Progenitor cell of endocrine pancreas (in vitro differentiated cells): ENCODE data around the gene IL1RN. TPM values are rescaled to one million over a fixed set of nuclear protein-coding genes. Genes with fewer than 3 reads are reported as not detected.

Experiments
- DNase-seq: peaks from one replicate; pipeline ENCODE4 v3.0.0; 2021; ENCODE audit warnings: low spot score; ENCODE audit not compliant: unreplicated experiment
- H3K27ac Mint-ChIP-seq: 2 replicates; pipeline ENCODE4 v1.8.0; 2021; ENCODE audit warnings: mild to moderate bottlenecking, moderate library complexity, mixed read lengths
- H3K27me3 Mint-ChIP-seq: 2 replicates; pipeline ENCODE4 v1.8.0; 2021; ENCODE audit warnings: mixed read lengths
- H3K36me3 Mint-ChIP-seq: 2 replicates; pipeline ENCODE4 v1.8.0; 2022; ENCODE audit warnings: mixed read lengths; ENCODE audit not compliant: insufficient read depth
- H3K4me1 Mint-ChIP-seq: 2 replicates; pipeline ENCODE4 v1.8.0; 2021; ENCODE audit warnings: low read depth, mixed read lengths
- H3K4me3 Mint-ChIP-seq: 2 replicates; pipeline ENCODE4 v1.8.0; 2021; ENCODE audit warnings: low read depth, mild to moderate bottlenecking, moderate library complexity, mixed read lengths
- H3K9me3 Mint-ChIP-seq: 2 replicates; pipeline ENCODE4 v1.8.0; 2021; ENCODE audit warnings: low read depth, mixed read lengths
- CTCF ChIP-seq: fragments of 200-600 bp; sonication (generic); IDR thresholded peaks from one replicate; pipeline ENCODE4 v1.5.0; 2021; ENCODE audit warnings: antibody characterized with exemption, mild to moderate bottlenecking; ENCODE audit not compliant: unreplicated experiment
- total RNA-seq: library from RNA; stranded (reverse); gene quantifications from 2 replicates; pipeline ENCODE4 v1.2.1, GENCODE V29; 2021

IL1RN gene
- total RNA-seq, 1 donor from 2014 or later, result not detected

- no peaks in the 10 kb centered on the region for H3K27me3 Mint-ChIP-seq
- H3K4me3 Mint-ChIP-seq, result no peak overlapping the region
- no peaks in the 10 kb centered on the region for H3K9me3 Mint-ChIP-seq
- no peak for TF ChIP-seq CTCF
- H3K4me1 Mint-ChIP-seq, result peaks cover 13% of the 10 kb centered on the region
- no peak overlapping the region for H3K27ac Mint-ChIP-seq
- DNase-seq, result no peak
- H3K36me3 Mint-ChIP-seq, result no peaks in the 10 kb centered on the region
Observed at GRCh38 chr2:113183264-113183663, 55.9 kb downstream of the IL1RN start.

Other genes starting within 250 kb of the IL1RN start
- not detected in 2 replicates for gene IL37, start 216.4 kb upstream of the IL1RN start, total RNA-seq
- gene IL36G, start 149.6 kb upstream of the IL1RN start, total RNA-seq, result not detected in 2 replicates
- gene IL36A, start 122.1 kb upstream of the IL1RN start, total RNA-seq, result not detected in 2 replicates
- not detected in 2 replicates for gene IL36B, start 74.7 kb upstream of the IL1RN start, total RNA-seq
- 0.13 TPM in 1 of 2 replicates, not detected in the other for gene IL36RN, start 68.4 kb upstream of the IL1RN start, total RNA-seq
- not detected in 2 replicates for gene IL1F10, start 59.6 kb upstream of the IL1RN start, total RNA-seq
- gene PSD4, start 46.4 kb downstream of the IL1RN start, total RNA-seq, result 27.1 and 30.7 TPM in 2 replicates
- gene PAX8, start 151.3 kb downstream of the IL1RN start, total RNA-seq, result 3.9 and 8.4 TPM in 2 replicates